Loucy (cell line): ENCODE data around the gene ATP8A2.

Experiments used
- H2AFZ ChIP-seq: fragments of 200-600 bp; sonication (generic); 2 replicates; pipeline ENCODE4 v1.6.0; 2016; ENCODE audit warnings: antibody characterized with exemption, mild to moderate bottlenecking, low read length, moderate library complexity
- H3F3A ChIP-seq: fragments of 200-600 bp; 2 replicates; pipeline ENCODE4 v1.6.0; 2016; ENCODE audit warnings: antibody characterized with exemption, low read depth, mild to moderate bottlenecking
- H3K27me3 ChIP-seq: fragments of 200-600 bp; sonication (generic); 2 replicates; pipeline ENCODE4 v1.6.1; 2014; ENCODE audit warnings: low read length, mild to moderate bottlenecking; ENCODE audit not compliant: insufficient read depth, poor library complexity, severe bottlenecking
- H3K36me3 ChIP-seq: fragments of 200-600 bp; sonication (generic); 2 replicates; pipeline ENCODE4 v1.6.1; 2016; ENCODE audit warnings: low read length; ENCODE audit not compliant: insufficient read depth
- H3K4me1 ChIP-seq: fragments of 200-600 bp; sonication (generic); 2 replicates; pipeline ENCODE4 v1.5.1; 2014; ENCODE audit warnings: low read length, mild to moderate bottlenecking; ENCODE audit not compliant: insufficient read depth, poor library complexity, severe bottlenecking
- H3K4me2 ChIP-seq: fragments of 200-600 bp; sonication (generic); 2 replicates; pipeline ENCODE4 v1.6.0; 2014; ENCODE audit warnings: antibody characterized with exemption, low read length, low read depth, mild to moderate bottlenecking; ENCODE audit not compliant: poor library complexity, severe bottlenecking
- H3K4me3 ChIP-seq: fragments of 200-600 bp; sonication (generic); 2 replicates; pipeline ENCODE4 v1.5.1; 2014; ENCODE audit warnings: low read length, mild to moderate bottlenecking, mixed read lengths; ENCODE audit not compliant: poor library complexity, severe bottlenecking
- H3K79me2 ChIP-seq: fragments of 200-600 bp; sonication (generic); 2 replicates; pipeline ENCODE4 v1.6.1; 2014; ENCODE audit warnings: low read length; ENCODE audit not compliant: insufficient read depth
- H3K9ac ChIP-seq: fragments of 200-600 bp; sonication (generic); 2 replicates; pipeline ENCODE4 v1.6.0; 2014; ENCODE audit warnings: mild to moderate bottlenecking, low read depth, low read length, moderate library complexity; ENCODE audit not compliant: poor library complexity, severe bottlenecking
- H3K9me2 ChIP-seq: fragments of 200-600 bp; sonication (generic); replicated peaks from 2 replicates; pipeline ENCODE4 v1.6.1; 2016; ENCODE audit warnings: low read depth, low read length, mixed read lengths
- H3K9me3 ChIP-seq: fragments of 200-600 bp; sonication (generic); 2 replicates; pipeline ENCODE4 v1.6.1; 2014; ENCODE audit warnings: mild to moderate bottlenecking, antibody characterized with exemption, low read length, low read depth; ENCODE audit not compliant: insufficient read depth
- H4K20me1 ChIP-seq: fragments of 200-600 bp; sonication (generic); 2 replicates; pipeline ENCODE4 v1.6.0; 2014; ENCODE audit warnings: antibody characterized with exemption, low read length, mild to moderate bottlenecking; ENCODE audit not compliant: insufficient read depth, poor library complexity, severe bottlenecking
- EZH2phosphoT487 ChIP-seq: fragments of 200-600 bp; IDR thresholded peaks from 2 replicates; pipeline ENCODE4 v1.6.1; 2018; ENCODE audit warnings: antibody characterized with exemption, mild to moderate bottlenecking, moderate library complexity, borderline replicate concordance
- TF ChIP-seq, protein P1 (sequence below): fragments of 200-600 bp; sonication (generic); conservative IDR thresholded peaks from 2 replicates; pipeline ENCODE4 v1.5.1; 2014; ENCODE audit warnings: mild to moderate bottlenecking, antibody characterized with exemption, low read length

Gene ATP8A2

GRCh38 chr13:25371875-25372283 is at the start of gene ATP8A2:
Gene ATP8A2, plus strand, starts transcription at chr13:25371974. Its CDS starts 239 bp downstream, at chr13:25372213.
- Histone ChIP-seq H3F3A (no peaks in the 10 kb centered on the region), H3K27me3 (no peaks in the 10 kb centered on the region), H3K36me3 (no peaks in the 10 kb centered on the region), H3K4me2 (no peak within 1 kb of the TSS), H4K20me1 (no peaks in the 10 kb centered on the region), H3K4me3 (no peak within 1 kb of the TSS), H3K9me3 (no peaks in the 10 kb centered on the region), H3K9ac (no peak within 1 kb of the TSS), H3K79me2 (no peaks in the 10 kb centered on the region), H2AFZ (no peak within 1 kb of the TSS), H3K9me2 (no peaks in the 10 kb centered on the region), H3K4me1 (no peaks in the 10 kb centered on the region)
- TF ChIP-seq EZH2phosphoT487: no peak
- TF ChIP-seq, protein P1, sequence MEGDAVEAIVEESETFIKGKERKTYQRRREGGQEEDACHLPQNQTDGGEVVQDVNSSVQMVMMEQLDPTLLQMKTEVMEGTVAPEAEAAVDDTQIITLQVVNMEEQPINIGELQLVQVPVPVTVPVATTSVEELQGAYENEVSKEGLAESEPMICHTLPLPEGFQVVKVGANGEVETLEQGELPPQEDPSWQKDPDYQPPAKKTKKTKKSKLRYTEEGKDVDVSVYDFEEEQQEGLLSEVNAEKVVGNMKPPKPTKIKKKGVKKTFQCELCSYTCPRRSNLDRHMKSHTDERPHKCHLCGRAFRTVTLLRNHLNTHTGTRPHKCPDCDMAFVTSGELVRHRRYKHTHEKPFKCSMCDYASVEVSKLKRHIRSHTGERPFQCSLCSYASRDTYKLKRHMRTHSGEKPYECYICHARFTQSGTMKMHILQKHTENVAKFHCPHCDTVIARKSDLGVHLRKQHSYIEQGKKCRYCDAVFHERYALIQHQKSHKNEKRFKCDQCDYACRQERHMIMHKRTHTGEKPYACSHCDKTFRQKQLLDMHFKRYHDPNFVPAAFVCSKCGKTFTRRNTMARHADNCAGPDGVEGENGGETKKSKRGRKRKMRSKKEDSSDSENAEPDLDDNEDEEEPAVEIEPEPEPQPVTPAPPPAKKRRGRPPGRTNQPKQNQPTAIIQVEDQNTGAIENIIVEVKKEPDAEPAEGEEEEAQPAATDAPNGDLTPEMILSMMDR: no peak

GRCh38 chr13:25324100-25324499 is 47.7 kb upstream of the ATP8A2 start:
- peaks cover 4% of the 10 kb centered on the region for H4K20me1 ChIP-seq
- H2AFZ ChIP-seq: no peak overlapping the region
- no peaks in the 10 kb centered on the region for H3K27me3 ChIP-seq
- H3K9me3 ChIP-seq: no peaks in the 10 kb centered on the region
- no peak overlapping the region for H3K4me2 ChIP-seq
- H3K4me3 ChIP-seq: no peak overlapping the region
- TF ChIP-seq, protein P1: no peak
- no peak for TF ChIP-seq EZH2phosphoT487
- no peaks in the 10 kb centered on the region for H3K79me2 ChIP-seq
- H3K36me3 ChIP-seq: peaks cover 94% of the 10 kb centered on the region
- H3K4me1 ChIP-seq: no peaks in the 10 kb centered on the region
- no peaks in the 10 kb centered on the region for H3F3A ChIP-seq
- no peaks in the 10 kb centered on the region for H3K9me2 ChIP-seq
- no peak overlapping the region for H3K9ac ChIP-seq

GRCh38 chr13:25329706-25330105 is 42.1 kb upstream of the ATP8A2 start:
- Histone ChIP-seq H3K36me3 (peaks cover 95% of the 10 kb centered on the region), H3K27me3 (no peaks in the 10 kb centered on the region)

More at GRCh38 chr13:25329706-25330105, 42.1 kb upstream of the ATP8A2 start:
- no peaks in the 10 kb centered on the region for H3K9me3 ChIP-seq
- H3K4me1 ChIP-seq: no peaks in the 10 kb centered on the region
- no peaks in the 10 kb centered on the region for H3F3A ChIP-seq
- H3K9me2 ChIP-seq: no peaks in the 10 kb centered on the region
- H2AFZ ChIP-seq: no peak overlapping the region
- 0 out of 2 replicates have a peak, but pooled peaks cover 7% of the 10 kb centered on the region for H3K79me2 ChIP-seq
- H3K9ac ChIP-seq: no peak overlapping the region
- peaks cover 11% of the 10 kb centered on the region for H4K20me1 ChIP-seq
- no peak overlapping the region for H3K4me3 ChIP-seq
- no peak for TF ChIP-seq EZH2phosphoT487
- TF ChIP-seq, protein P1: no peak
- no peak overlapping the region for H3K4me2 ChIP-seq
